ENCODE results near the gene SERPINB1. TPM values are rescaled to one million over a fixed set of nuclear protein-coding genes. Genes with fewer than 3 reads are reported as not detected.
A peak's percentile ranks its signal among the peaks of the same experiment; 100 is the strongest.

The SERPINB1 gene
- polyA plus RNA-seq, 1 experiment, result 22.4 TPM

GRCh38 chr6:2842139-2842552 is 483 bp upstream of the SERPINB1 start:
- H3K27me3 ChIP-seq (ENCODE audit: control insufficient read depth, insufficient read depth, low read length), result no peaks in the 10 kb centered on the region
- no peaks in the 10 kb centered on the region; the same call in 1 of the 2 replicates for H3K9me3 ChIP-seq (ENCODE audit: control insufficient read depth, insufficient read depth, low read length)
- no peak for DNase-seq (ENCODE audit: low read depth, low spot score)
- TF ChIP-seq, protein P1, sequence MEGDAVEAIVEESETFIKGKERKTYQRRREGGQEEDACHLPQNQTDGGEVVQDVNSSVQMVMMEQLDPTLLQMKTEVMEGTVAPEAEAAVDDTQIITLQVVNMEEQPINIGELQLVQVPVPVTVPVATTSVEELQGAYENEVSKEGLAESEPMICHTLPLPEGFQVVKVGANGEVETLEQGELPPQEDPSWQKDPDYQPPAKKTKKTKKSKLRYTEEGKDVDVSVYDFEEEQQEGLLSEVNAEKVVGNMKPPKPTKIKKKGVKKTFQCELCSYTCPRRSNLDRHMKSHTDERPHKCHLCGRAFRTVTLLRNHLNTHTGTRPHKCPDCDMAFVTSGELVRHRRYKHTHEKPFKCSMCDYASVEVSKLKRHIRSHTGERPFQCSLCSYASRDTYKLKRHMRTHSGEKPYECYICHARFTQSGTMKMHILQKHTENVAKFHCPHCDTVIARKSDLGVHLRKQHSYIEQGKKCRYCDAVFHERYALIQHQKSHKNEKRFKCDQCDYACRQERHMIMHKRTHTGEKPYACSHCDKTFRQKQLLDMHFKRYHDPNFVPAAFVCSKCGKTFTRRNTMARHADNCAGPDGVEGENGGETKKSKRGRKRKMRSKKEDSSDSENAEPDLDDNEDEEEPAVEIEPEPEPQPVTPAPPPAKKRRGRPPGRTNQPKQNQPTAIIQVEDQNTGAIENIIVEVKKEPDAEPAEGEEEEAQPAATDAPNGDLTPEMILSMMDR (IDR thresholded peaks at IDR 0.05; ENCODE audit: low read depth, low read length), result no peak
- peak overlapping the region; percentile 60; the same call in 1 of the 2 replicates for H3K4me3 ChIP-seq (ENCODE audit: low read depth, low read length)
- CTCF ChIA-PET, result interaction anchor here (0.9 to 3.1 kb wide), 6 partner anchors 10 to 111 kb away, joined by 3 to 30 read pairs (median 6); no protein-coding TSS in a partner anchor
- POLR2A ChIA-PET, result interaction anchor here (0.6 to 3.1 kb wide), 7 partner anchors 8 to 147 kb away, joined by 4 to 26 read pairs (median 6); partner anchors contain the start of gene WRNIP1
- H3K27ac ChIP-seq (ENCODE audit: low read depth, low read length), result peak overlapping the region; percentile 93

DNA sequence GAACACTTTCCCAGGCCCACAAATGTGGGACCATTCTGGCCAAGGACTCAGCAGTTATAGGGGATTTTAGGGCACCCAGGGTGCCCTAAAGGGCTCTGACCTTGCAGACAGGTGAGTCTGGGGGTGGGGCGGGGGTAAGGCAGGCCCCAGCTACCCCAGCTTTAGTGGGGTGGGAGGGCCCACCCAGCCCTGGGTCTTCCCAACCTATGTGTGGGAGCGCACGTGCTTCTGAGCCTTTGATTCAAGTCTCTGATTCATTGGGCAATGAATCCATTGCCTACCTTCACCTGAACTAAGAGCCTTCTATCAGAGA is 958 bp downstream of the SERPINB1 start:
- peak overlapping the region; percentile 60 for H3K4me3 ChIP-seq (ENCODE audit: low read depth, low read length)
- TF ChIP-seq, protein P1 (IDR thresholded peaks at IDR 0.05; ENCODE audit: low read depth, low read length), result no peak
- CTCF ChIA-PET, result interaction anchor here (0.8 to 3.1 kb wide), 5 partner anchors 47 to 112 kb away, joined by 3 to 30 read pairs (median 8); partner anchors contain the start of gene MYLK4
- H3K27ac ChIP-seq (ENCODE audit: low read depth, low read length), result peak overlapping the region; percentile 93
- POLR2A ChIA-PET, result interaction anchor here (1.0 to 3.1 kb wide), 5 partner anchors 22 to 149 kb away, joined by 5 to 26 read pairs (median 9); partner anchors contain the start of gene WRNIP1
- H3K9me3 ChIP-seq (ENCODE audit: control insufficient read depth, insufficient read depth, low read length), result no peaks in the 10 kb centered on the region; the same call in 1 of the 2 replicates
- H3K27me3 ChIP-seq (ENCODE audit: control insufficient read depth, insufficient read depth, low read length), result no peaks in the 10 kb centered on the region
- DNase-seq (ENCODE audit: low read depth, low spot score), result no peak

DNA sequence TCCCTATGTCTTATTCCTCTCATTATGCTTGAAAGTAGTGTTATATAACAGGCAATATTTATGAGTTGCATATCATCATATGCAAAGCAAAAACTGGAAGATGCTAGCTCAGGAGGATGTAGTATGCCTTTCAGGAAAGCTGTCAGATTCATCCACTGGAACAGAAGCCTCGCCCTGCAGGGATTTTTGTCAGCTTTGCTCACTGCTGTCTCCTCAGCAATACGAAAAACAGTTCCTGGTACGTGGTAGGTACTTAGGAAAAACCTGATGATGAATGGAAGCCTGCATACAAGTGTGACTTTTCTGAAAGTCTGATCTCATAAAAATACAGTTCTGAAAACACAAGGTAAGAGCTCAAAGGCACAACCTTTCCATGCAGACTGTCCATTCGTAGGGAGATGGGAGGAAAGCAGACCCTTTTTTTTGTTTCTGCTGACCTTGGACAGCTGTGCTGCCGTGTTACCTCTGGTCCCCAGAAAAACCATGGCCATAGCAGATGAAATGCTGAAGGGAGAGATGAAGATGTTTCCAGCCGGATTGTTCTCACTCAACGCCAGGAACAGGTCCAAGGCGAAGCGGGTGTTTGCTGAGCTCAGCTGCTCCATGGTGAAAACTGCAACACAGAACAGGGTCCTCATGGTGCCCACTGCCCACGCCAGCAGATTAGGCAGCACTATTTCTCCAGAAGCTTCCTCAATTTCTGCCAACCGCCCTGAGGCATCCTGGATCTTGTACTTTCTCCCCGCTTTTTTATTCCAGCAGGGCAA is 1.5 kb downstream of the SERPINB1 start:
- no peaks in the 10 kb centered on the region for H3K27me3 ChIP-seq (ENCODE audit: control insufficient read depth, insufficient read depth, low read length)
- POLR2A ChIA-PET, result interaction anchor here (2.6 to 3.1 kb wide), 2 partner anchors 22 to 49 kb away, joined by 9 to 26 read pairs; no protein-coding TSS in a partner anchor
- no peak overlapping the region; the same call in 1 of the 2 replicates for H3K4me3 ChIP-seq (ENCODE audit: low read depth, low read length)
- CTCF ChIA-PET, result interaction anchor here (0.8 to 3.1 kb wide), 6 partner anchors 46 to 113 kb away, joined by 3 to 30 read pairs (median 6); partner anchors contain the start of gene MYLK4
- peak overlapping the region; percentile 93 for H3K27ac ChIP-seq (ENCODE audit: low read depth, low read length)
- TF ChIP-seq, protein P1 (IDR thresholded peaks at IDR 0.05; ENCODE audit: low read depth, low read length), result no peak
- DNase-seq (ENCODE audit: low read depth, low spot score), result no peak
- no peaks in the 10 kb centered on the region; the same call in 1 of the 2 replicates for H3K9me3 ChIP-seq (ENCODE audit: control insufficient read depth, insufficient read depth, low read length)

DNA sequence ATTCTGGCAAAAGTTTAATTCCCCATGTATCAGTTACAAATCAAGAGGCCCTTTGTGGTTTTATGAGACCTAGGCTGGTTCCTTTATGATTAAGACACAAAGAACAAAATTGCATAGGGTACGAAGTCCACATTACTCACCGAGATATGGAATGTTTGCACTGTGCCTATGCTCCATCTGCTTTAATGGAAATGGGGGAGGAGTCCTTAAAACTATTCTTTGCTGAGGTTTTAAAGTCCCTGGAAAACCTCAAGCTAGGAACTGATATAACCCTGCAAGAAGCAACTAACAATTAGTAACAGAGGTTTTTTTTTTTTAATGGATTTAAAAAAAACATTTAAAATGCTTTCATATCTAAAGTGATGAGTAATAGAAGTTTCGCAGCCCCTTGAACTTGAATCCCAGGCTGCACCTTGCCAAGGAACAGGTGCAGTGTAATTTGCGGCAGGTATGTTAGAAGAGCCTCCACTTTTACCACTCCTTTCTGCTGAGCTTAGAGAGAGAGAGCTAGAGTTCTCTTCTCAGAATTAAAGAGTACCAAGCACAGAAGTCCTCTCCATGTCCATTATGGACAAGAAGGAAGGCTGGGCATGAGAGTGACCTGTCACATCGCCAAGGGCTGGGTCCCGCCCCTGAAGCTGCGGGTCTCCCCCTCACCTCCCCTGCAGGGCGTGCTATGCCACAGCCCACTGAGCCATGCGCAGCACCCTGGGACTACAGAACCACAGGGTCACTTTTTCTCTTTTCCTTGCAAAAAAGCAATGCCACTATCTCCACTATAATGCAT is 2.3 kb downstream of the SERPINB1 start:
- H3K4me3 ChIP-seq (ENCODE audit: low read depth, low read length), result no peak overlapping the region
- no peaks in the 10 kb centered on the region; the same call in 1 of the 2 replicates for H3K9me3 ChIP-seq (ENCODE audit: control insufficient read depth, insufficient read depth, low read length)
- TF ChIP-seq, protein P1 (IDR thresholded peaks at IDR 0.05; ENCODE audit: low read depth, low read length), result no peak
- ChIA-PET POLR2A (interaction anchor here (2.6 to 3.1 kb wide), 2 partner anchors 21 to 48 kb away, joined by 9 to 26 read pairs; no protein-coding TSS in a partner anchor), CTCF (interaction anchor here (1.4 kb wide), 1 partner anchor 113 kb away, joined by 5 read pairs; no protein-coding TSS in a partner anchor)
- no peaks in the 10 kb centered on the region for H3K27me3 ChIP-seq (ENCODE audit: control insufficient read depth, insufficient read depth, low read length)
- H3K27ac ChIP-seq (ENCODE audit: low read depth, low read length), result peak overlapping the region; percentile 24
- no peak for DNase-seq (ENCODE audit: low read depth, low spot score)

Measured in AG04450 (cell line).